Lower leg skin (tissue), 3 donors: ENCODE data around the gene RAB3C.

Source experiments
- POLR2A ChIP-seq, 2 donors: fragments of 450-650 bp; IDR thresholded peaks; one replicate each; pipeline ENCODE4 v1.6.1; 2016 to 2017; ENCODE audit warnings: antibody characterized with exemption in 2 of 2, mild to moderate bottlenecking in 1 of 2, moderate library complexity in 1 of 2
- TF ChIP-seq, protein P1 (sequence below), 3 donors: fragments of 450-650 bp; IDR thresholded peaks; one replicate each; pipeline ENCODE4 v1.5.1; 2016; ENCODE audit warnings: antibody characterized with exemption in 3 of 3, mild to moderate bottlenecking in 3 of 3, moderate library complexity in 2 of 3

DNA sequence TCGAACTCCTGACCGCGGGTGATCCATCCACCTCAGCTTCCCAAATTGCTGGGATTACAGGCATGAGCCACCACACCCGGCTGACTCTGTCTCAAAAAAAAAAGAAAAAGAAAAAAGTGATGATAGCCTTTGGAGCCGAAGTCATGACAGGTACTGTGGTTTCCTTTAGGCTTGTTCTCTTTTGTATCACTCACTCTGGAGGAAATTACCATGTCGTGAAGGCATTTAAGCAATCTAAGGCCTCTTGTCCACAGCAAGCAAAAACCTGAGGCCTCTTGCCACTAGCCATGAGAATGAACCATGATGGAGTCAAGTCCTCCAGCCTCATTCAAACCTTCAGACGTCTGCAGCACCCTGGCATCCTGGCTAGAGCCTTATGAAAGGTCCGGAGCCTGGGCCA is 286.1 kb downstream of the RAB3C start:
- TF ChIP-seq, protein P1, sequence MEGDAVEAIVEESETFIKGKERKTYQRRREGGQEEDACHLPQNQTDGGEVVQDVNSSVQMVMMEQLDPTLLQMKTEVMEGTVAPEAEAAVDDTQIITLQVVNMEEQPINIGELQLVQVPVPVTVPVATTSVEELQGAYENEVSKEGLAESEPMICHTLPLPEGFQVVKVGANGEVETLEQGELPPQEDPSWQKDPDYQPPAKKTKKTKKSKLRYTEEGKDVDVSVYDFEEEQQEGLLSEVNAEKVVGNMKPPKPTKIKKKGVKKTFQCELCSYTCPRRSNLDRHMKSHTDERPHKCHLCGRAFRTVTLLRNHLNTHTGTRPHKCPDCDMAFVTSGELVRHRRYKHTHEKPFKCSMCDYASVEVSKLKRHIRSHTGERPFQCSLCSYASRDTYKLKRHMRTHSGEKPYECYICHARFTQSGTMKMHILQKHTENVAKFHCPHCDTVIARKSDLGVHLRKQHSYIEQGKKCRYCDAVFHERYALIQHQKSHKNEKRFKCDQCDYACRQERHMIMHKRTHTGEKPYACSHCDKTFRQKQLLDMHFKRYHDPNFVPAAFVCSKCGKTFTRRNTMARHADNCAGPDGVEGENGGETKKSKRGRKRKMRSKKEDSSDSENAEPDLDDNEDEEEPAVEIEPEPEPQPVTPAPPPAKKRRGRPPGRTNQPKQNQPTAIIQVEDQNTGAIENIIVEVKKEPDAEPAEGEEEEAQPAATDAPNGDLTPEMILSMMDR (IDR thresholded peaks at IDR 0.05): no peak
- TF ChIP-seq POLR2A (IDR thresholded peaks at IDR 0.05): no peak
